ENCODE measurements around the gene OR51V1. TPM values are rescaled to one million over a fixed set of nuclear protein-coding genes. Genes with fewer than 3 reads are reported as not detected.

The OR51V1 gene
- total and polyA plus RNA-seq, 2 of the 4 experiments (the other 2 are of a cell fraction): not detected

GRCh38 chr11:5231111-5231510 is 30.6 kb upstream of the OR51V1 start:
- no peak for ATAC-seq (ENCODE audit: low read depth)
- Histone ChIP-seq H3K4me3 (ENCODE audit: insufficient read depth, low read depth, low read length) (no peak overlapping the region), H4K91ac (ENCODE audit: insufficient read depth, low read depth, low read length) (no peak overlapping the region), H3K9ac (ENCODE audit: low read depth, low read length) (no peak overlapping the region), H2BK15ac (ENCODE audit: low read depth, low read length) (no peak overlapping the region), H3K18ac (ENCODE audit: low read depth, low read length) (no peak overlapping the region), H3K4ac (ENCODE audit: low read depth, low read length) (no peak overlapping the region), H2AFZ (replicated peaks; ENCODE audit: low read length, poor library complexity) (no peak overlapping the region), H3K9me3 (ENCODE audit: control insufficient read depth, insufficient read depth, low read length) (no peaks in the 10 kb centered on the region), H4K5ac (ENCODE audit: low read depth, low read length) (no peak overlapping the region), H3K9me1 (ENCODE audit: insufficient read depth, low read length) (peaks cover 6% of the 10 kb centered on the region; the same call in 1 of the 2 replicates), H3K56ac (ENCODE audit: extremely low read depth, insufficient read depth, low read length) (no peak overlapping the region), H4K20me1 (ENCODE audit: insufficient read depth, low read length) (no peaks in the 10 kb centered on the region), H3K23ac (ENCODE audit: low read depth, low read length) (no peak overlapping the region), H3K4me1 (ENCODE audit: control insufficient read depth, insufficient read depth, low read length) (peaks cover 3% of the 10 kb centered on the region), H3K79me1 (ENCODE audit: low read depth in 1 of 2, low read length in 2 of 2) (no peaks in the 10 kb centered on the region), H2BK20ac (ENCODE audit: low read depth, low read length) (no peak overlapping the region), H3K14ac (replicated peaks; ENCODE audit: low read depth, low read length) (no peak overlapping the region), H3K4me2 (ENCODE audit: low read depth, low read length) (no peak overlapping the region), H3K27me3 (ENCODE audit: control insufficient read depth, insufficient read depth, low read length) (no peaks in the 10 kb centered on the region), H2AK9ac (replicated peaks; ENCODE audit: low read depth, low read length, poor library complexity) (no peak overlapping the region), H3K27ac (ENCODE audit: insufficient read depth, low read length) (no peak overlapping the region), H2AK5ac (ENCODE audit: low read depth, low read length) (no peak overlapping the region), H3K36me3 (ENCODE audit: control insufficient read depth, insufficient read depth, low read length) (no peaks in the 10 kb centered on the region), H4K8ac (ENCODE audit: low read depth in 2 of 2, low read length in 2 of 2) (no peak overlapping the region), H2BK5ac (ENCODE audit: low read depth, low read length, poor library complexity, severe bottlenecking) (no peak overlapping the region), H2BK120ac (ENCODE audit: low read depth, low read length) (no peak overlapping the region)
- no peak for DNase-seq
- in situ Hi-C loops (cut with MboI; ENCODE audit: low sequenced_read_pairs) (no loop called here), intact Hi-C loops (cut with micrococcal nuclease) (no loop called here), dilution Hi-C loops (cut with HindIII; ENCODE audit: low sequenced_read_pairs, unreplicated experiment) (no loop called here)
- ChIA-PET CTCF (no interaction called here), POLR2A (ENCODE audit: unreplicated experiment) (no interaction called here)
- no CpG with 5 or more reads among the region's 2 CpGs for WGBS, 2 experiments (ENCODE audit: extremely low coverage in 2 of 2, insufficient read length in 1 of 2)
- TF ChIP-seq BHLHE40 (IDR thresholded peaks at IDR 0.05; ENCODE audit: low read depth, low read length): no peak
- no peak for TF ChIP-seq SMC3 (IDR thresholded peaks at IDR 0.05; ENCODE audit: low read depth, low read length)
- no peak for TF ChIP-seq MXI1 (IDR thresholded peaks at IDR 0.05; ENCODE audit: borderline replicate concordance, low read depth, low read length)
- TF ChIP-seq CTCF (conservative IDR thresholded peaks at IDR 0.05; ENCODE audit: low read depth, low read length): no peak
- TF ChIP-seq MAFK (IDR thresholded peaks at IDR 0.05; ENCODE audit: low read depth, low read length): no peak
- TF ChIP-seq RFX5 (IDR thresholded peaks at IDR 0.05; ENCODE audit: low read depth, low read length): no peak
- TF ChIP-seq MAZ (IDR thresholded peaks at IDR 0.05; ENCODE audit: borderline replicate concordance, low read depth, low read length): no peak
- TF ChIP-seq ELK1 (IDR thresholded peaks at IDR 0.05; ENCODE audit: borderline replicate concordance, low read depth, low read length): no peak
- TF ChIP-seq USF2 (IDR thresholded peaks at IDR 0.05; ENCODE audit: low read depth, low read length): no peak
- no peak for TF ChIP-seq CEBPB (IDR thresholded peaks at IDR 0.05; ENCODE audit: low read depth, low read length)
- TF ChIP-seq POLR2A (IDR thresholded peaks at IDR 0.05; ENCODE audit: low read depth, low read length): no peak
- TF ChIP-seq NFE2L2 (IDR thresholded peaks at IDR 0.05; ENCODE audit: low read depth, low read length): no peak
- TF ChIP-seq CHD1 (IDR thresholded peaks at IDR 0.05; ENCODE audit: low read depth, low read length): no peak
- TF ChIP-seq FOS (IDR thresholded peaks at IDR 0.05; ENCODE audit: low read depth, low read length): no peak
- no peak for TF ChIP-seq RCOR1 (IDR thresholded peaks at IDR 0.05; ENCODE audit: insufficient replicate concordance, low read length)
- TF ChIP-seq RAD21 (IDR thresholded peaks at IDR 0.05; ENCODE audit: low read length): no peak
- no TSS peak for BruUV-seq (replicated peaks)

Measured in IMR-90 (cell line).